ENCODE measurements around the gene PKHD1.
"Not testable (repeated sequence)": the region's sequence is repeated elsewhere in the genome, so short reads cannot be mapped to it uniquely, and the experiment has no call there.

The PKHD1 gene

DNA sequence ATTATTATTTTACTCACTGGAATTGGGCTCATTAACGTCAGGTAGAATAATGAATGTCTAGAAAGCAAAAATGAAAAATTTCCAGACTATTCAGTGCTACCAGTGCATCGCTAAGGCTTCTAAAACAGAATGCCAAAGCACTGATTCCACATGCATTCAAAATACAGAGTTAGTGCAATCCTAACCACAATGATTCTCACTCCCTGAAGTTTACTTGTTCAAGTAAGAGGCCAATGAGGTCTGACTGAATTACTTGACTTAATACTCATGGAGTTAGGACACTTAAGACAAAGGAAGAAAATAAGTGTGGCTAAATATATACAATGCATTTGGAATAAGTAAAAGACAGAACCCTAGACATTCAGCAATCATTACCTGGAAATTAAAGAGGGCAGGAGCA lies 220.5 kb downstream of the PKHD1 start:
- H3K4me3 ChIP-seq (ENCODE audit: low read length), result no peak overlapping the region
- H3K9me3 ChIP-seq (ENCODE audit: control insufficient read depth, low read depth, low read length), result no peaks in the 10 kb centered on the region
- H3K27me3 ChIP-seq (ENCODE audit: control insufficient read depth, insufficient read depth, low read length), result no peaks in the 10 kb centered on the region
- H3K36me3 ChIP-seq (ENCODE audit: control insufficient read depth, low read depth, low read length), result no peaks in the 10 kb centered on the region
- peaks cover 12% of the 10 kb centered on the region for H3K4me1 ChIP-seq (ENCODE audit: control insufficient read depth, low read depth, low read length)
- H3K27ac ChIP-seq (ENCODE audit: low read length), result no peak overlapping the region
- H3K9ac ChIP-seq (ENCODE audit: low read length), result no peak overlapping the region

DNA sequence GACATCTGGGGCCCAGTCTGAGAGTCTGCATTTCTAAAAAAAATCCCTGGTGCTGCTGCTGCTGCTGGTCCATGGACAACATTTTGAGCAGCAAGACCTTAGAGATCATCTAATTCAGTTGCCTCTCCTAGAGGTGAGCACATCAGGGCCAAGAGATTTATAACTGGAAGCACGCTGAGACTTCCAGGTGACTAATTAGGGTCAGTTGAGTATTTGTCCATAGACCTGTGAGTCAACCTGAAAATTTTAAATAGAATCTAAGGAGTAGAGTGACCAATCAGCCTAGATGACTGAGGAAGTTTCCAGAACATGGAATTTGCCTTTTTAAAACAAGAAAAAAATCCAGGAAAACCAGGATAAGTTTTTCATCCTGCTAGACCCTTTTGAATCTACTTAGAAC lies 221.4 kb downstream of the PKHD1 start:
- Histone ChIP-seq H3K9me3 (ENCODE audit: control insufficient read depth, low read depth, low read length) (no peaks in the 10 kb centered on the region), H3K9ac (ENCODE audit: low read length) (no peak overlapping the region), H3K27me3 (ENCODE audit: control insufficient read depth, insufficient read depth, low read length) (no peaks in the 10 kb centered on the region), H3K27ac (ENCODE audit: low read length) (no peak overlapping the region), H3K4me3 (ENCODE audit: low read length) (no peak overlapping the region), H3K36me3 (ENCODE audit: control insufficient read depth, low read depth, low read length) (no peaks in the 10 kb centered on the region), H3K4me1 (ENCODE audit: control insufficient read depth, low read depth, low read length) (peaks cover 12% of the 10 kb centered on the region)

GRCh38 chr6:51865176-51865575 lies 222.2 kb downstream of the PKHD1 start:
- H3K27me3 ChIP-seq (ENCODE audit: control insufficient read depth, insufficient read depth, low read length), result no peaks in the 10 kb centered on the region
- H3K9me3 ChIP-seq (ENCODE audit: control insufficient read depth, low read depth, low read length), result no peaks in the 10 kb centered on the region
- no peak overlapping the region for H3K27ac ChIP-seq (ENCODE audit: low read length)
- no peak overlapping the region for H3K9ac ChIP-seq (ENCODE audit: low read length)
- H3K4me1 ChIP-seq (ENCODE audit: control insufficient read depth, low read depth, low read length), result peaks cover 12% of the 10 kb centered on the region
- H3K36me3 ChIP-seq (ENCODE audit: control insufficient read depth, low read depth, low read length), result no peaks in the 10 kb centered on the region
- H3K4me3 ChIP-seq (ENCODE audit: low read length), result no peak overlapping the region

DNA sequence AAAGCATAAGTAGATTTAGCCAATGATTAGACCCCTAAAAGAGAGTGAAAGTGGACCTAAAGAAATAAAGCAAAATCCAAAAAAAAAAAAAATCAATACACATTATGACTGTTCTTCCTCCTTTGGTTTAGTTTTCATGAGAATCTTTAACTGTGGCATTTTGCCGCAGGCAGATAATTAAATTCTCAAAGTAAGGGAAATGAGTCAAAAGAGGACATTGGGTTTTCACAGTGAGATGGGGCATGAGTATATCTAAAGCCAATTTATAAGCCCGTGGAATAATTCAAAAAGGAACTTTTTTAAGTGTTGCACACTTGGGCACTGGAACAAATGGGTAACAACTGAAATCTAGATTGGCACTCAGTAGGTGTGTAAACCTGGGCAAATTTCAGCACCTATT lies 230.3 kb downstream of the PKHD1 start:
- Histone ChIP-seq H3K9ac (ENCODE audit: low read length) (no peak overlapping the region), H3K4me1 (ENCODE audit: control insufficient read depth, low read depth, low read length) (peaks cover 14% of the 10 kb centered on the region), H3K27me3 (ENCODE audit: control insufficient read depth, insufficient read depth, low read length) (no peaks in the 10 kb centered on the region), H3K9me3 (ENCODE audit: control insufficient read depth, low read depth, low read length) (no peaks in the 10 kb centered on the region), H3K4me3 (ENCODE audit: low read length) (no peak overlapping the region), H3K27ac (ENCODE audit: low read length) (no peak overlapping the region), H3K36me3 (ENCODE audit: control insufficient read depth, low read depth, low read length) (no peaks in the 10 kb centered on the region)

DNA sequence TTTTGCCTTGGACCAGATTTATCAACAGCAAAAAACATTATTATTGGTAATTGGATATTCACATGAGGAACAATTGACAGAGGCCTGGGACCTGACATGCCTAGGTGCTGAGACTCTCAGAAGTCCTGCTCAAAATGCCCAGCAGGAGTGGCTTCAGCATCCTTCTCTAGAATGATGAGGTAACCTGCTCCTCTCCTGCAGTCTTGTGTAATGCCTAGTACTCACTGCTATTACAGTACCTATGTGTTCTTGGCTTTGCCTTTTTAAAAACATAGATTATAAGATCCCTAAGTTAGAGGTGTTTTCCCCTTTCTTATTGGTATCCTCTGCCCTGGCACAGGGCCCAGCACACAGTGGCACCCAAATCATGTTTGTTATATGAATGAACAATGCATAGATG lies 230.9 kb downstream of the PKHD1 start:
- Histone ChIP-seq H3K4me3 (ENCODE audit: low read length) (no peak overlapping the region), H3K27me3 (ENCODE audit: control insufficient read depth, insufficient read depth, low read length) (no peaks in the 10 kb centered on the region), H3K9ac (ENCODE audit: low read length) (no peak overlapping the region), H3K9me3 (ENCODE audit: control insufficient read depth, low read depth, low read length) (no peaks in the 10 kb centered on the region), H3K4me1 (ENCODE audit: control insufficient read depth, low read depth, low read length) (peaks cover 14% of the 10 kb centered on the region), H3K27ac (ENCODE audit: low read length) (no peak overlapping the region), H3K36me3 (ENCODE audit: control insufficient read depth, low read depth, low read length) (no peaks in the 10 kb centered on the region)

GRCh38 chr6:51855310-51856082 lies 231.9 kb downstream of the PKHD1 start:
- Histone ChIP-seq H3K27ac (ENCODE audit: low read length) (no peak overlapping the region), H3K27me3 (ENCODE audit: control insufficient read depth, insufficient read depth, low read length) (no peaks in the 10 kb centered on the region), H3K9ac (ENCODE audit: low read length) (no peak overlapping the region), H3K9me3 (ENCODE audit: control insufficient read depth, low read depth, low read length) (no peaks in the 10 kb centered on the region), H3K36me3 (ENCODE audit: control insufficient read depth, low read depth, low read length) (no peaks in the 10 kb centered on the region), H3K4me1 (ENCODE audit: control insufficient read depth, low read depth, low read length) (peaks cover 14% of the 10 kb centered on the region), H3K4me3 (ENCODE audit: low read length) (no peak overlapping the region)

DNA sequence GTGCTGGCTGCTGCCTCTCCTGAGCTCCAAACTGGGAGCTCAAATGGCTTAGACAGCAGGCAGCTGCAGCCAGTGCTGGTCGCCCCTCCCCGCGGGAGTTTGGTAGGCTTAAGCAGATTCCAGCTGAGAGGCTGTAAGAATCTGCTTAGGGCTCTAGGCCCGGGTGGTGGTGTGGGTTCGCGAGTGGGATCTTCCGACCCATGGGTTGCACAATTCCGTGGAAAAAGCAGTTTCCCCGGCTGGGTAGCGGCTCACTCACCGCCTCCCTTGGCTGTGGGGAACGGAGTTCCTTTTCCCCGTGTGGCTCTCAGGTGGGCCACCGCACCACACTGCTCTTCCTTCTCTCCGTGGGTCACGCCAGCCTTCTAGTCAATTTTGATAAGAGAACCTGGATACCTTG lies 232.5 kb downstream of the PKHD1 start:
- no peak overlapping the region for H3K27ac ChIP-seq (ENCODE audit: low read length)
- H3K36me3 ChIP-seq (ENCODE audit: control insufficient read depth, low read depth, low read length), result no peaks in the 10 kb centered on the region
- H3K4me1 ChIP-seq (ENCODE audit: control insufficient read depth, low read depth, low read length), result peaks cover 14% of the 10 kb centered on the region
- H3K9me3 ChIP-seq (ENCODE audit: control insufficient read depth, low read depth, low read length), result no peaks in the 10 kb centered on the region
- no peak overlapping the region for H3K9ac ChIP-seq (ENCODE audit: low read length)
- H3K4me3 ChIP-seq (ENCODE audit: low read length), result no peak overlapping the region
- no peaks in the 10 kb centered on the region for H3K27me3 ChIP-seq (ENCODE audit: control insufficient read depth, insufficient read depth, low read length)

DNA sequence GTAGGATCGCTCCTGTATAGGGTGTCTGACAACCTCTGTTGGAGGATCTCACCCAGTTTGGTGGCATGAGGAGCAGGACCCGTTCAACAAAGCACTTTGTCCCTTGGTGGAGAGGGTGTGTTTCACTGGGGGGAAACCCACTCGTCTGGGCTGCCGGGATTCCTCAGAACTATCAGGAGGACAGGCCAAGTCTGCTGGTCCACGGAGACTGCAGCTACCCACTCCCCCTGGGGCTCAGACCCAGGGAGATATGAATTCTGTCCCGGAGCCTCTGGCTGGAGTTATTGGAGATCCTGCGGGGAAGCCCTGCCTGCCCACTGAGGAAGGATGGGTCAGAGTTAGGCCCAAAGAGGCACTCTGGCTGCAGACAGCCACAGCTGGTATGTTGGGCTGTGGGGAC lies 233.1 kb downstream of the PKHD1 start:
- no peak overlapping the region for H3K9ac ChIP-seq (ENCODE audit: low read length)
- H3K27ac ChIP-seq (ENCODE audit: low read length), result no peak overlapping the region
- H3K36me3 ChIP-seq (ENCODE audit: control insufficient read depth, low read depth, low read length), result no peaks in the 10 kb centered on the region
- no peaks in the 10 kb centered on the region for H3K27me3 ChIP-seq (ENCODE audit: control insufficient read depth, insufficient read depth, low read length)
- H3K4me1 ChIP-seq (ENCODE audit: control insufficient read depth, low read depth, low read length), result peaks cover 14% of the 10 kb centered on the region
- no peaks in the 10 kb centered on the region for H3K9me3 ChIP-seq (ENCODE audit: control insufficient read depth, low read depth, low read length)
- H3K4me3 ChIP-seq (ENCODE audit: low read length), result no peak overlapping the region

- H3K9me3 ChIP-seq (ENCODE audit: control insufficient read depth, low read depth, low read length); H3K4me3 ChIP-seq (ENCODE audit: low read length); H3K27me3 ChIP-seq (ENCODE audit: control insufficient read depth, insufficient read depth, low read length); H3K36me3 ChIP-seq (ENCODE audit: control insufficient read depth, low read depth, low read length); H3K27ac ChIP-seq (ENCODE audit: low read length); H3K9ac ChIP-seq (ENCODE audit: low read length): not testable (repeated sequence)
- peaks cover 14% of the 10 kb centered on the region for H3K4me1 ChIP-seq (ENCODE audit: control insufficient read depth, low read depth, low read length)
These were observed 234.3 kb downstream of the PKHD1 start for GRCh38 chr6:51853109-51853508.

DNA sequence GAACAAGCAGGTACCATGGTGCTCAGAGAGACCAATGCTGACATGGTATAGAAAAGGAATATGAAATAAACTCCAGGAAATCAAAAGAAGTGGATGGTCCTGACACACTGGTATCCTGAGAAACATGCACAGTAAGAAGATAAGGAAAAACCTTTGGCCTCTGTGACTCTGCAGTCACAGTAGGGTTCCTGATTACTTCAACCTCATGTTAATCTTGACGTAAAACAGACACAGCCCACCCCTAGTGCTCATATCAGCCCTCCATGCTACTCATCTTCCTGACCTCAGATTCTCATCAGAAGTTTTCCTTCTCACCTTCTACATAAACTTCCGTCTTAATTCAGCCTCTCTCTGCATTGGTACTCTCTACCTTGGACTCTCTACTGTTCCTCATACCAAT lies 240.9 kb downstream of the PKHD1 start:
- no peak overlapping the region for H3K4me3 ChIP-seq (ENCODE audit: low read length)
- no peaks in the 10 kb centered on the region for H3K9me3 ChIP-seq (ENCODE audit: control insufficient read depth, low read depth, low read length)
- H3K36me3 ChIP-seq (ENCODE audit: control insufficient read depth, low read depth, low read length), result no peaks in the 10 kb centered on the region
- H3K4me1 ChIP-seq (ENCODE audit: control insufficient read depth, low read depth, low read length), result peaks cover 25% of the 10 kb centered on the region
- no peak overlapping the region for H3K27ac ChIP-seq (ENCODE audit: low read length)
- H3K9ac ChIP-seq (ENCODE audit: low read length), result no peak overlapping the region
- no peaks in the 10 kb centered on the region for H3K27me3 ChIP-seq (ENCODE audit: control insufficient read depth, insufficient read depth, low read length)

DNA sequence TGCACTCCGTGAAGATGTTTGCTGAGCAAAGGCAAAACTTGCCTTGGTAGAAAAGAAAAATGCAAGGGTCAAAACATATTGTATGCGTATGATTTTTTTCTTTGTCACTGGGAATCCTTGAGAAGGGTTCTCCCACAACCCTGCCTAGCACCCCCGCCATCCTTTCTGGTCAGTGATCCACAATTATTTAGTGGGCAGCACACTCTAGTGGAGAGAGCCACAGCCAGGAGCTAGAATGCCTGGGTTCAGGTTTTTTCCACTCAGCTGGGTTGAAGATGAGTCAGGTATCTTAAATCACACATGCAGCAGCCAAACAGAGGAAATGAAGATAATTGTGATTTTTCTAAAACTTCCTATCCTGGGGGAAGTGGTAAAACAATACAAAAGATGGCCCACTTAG lies 243.1 kb downstream of the PKHD1 start:
- H3K4me3 ChIP-seq (ENCODE audit: low read length), result no peak overlapping the region

GRCh38 chr6:51843456-51844056 lies 243.9 kb downstream of the PKHD1 start:
- Histone ChIP-seq H3K4me3 (ENCODE audit: low read length) (no peak overlapping the region), H3K27me3 (ENCODE audit: control insufficient read depth, insufficient read depth, low read length) (no peaks in the 10 kb centered on the region), H3K36me3 (ENCODE audit: control insufficient read depth, low read depth, low read length) (no peaks in the 10 kb centered on the region), H3K9me3 (ENCODE audit: control insufficient read depth, low read depth, low read length) (no peaks in the 10 kb centered on the region), H3K27ac (ENCODE audit: low read length) (no peak overlapping the region), H3K9ac (ENCODE audit: low read length) (no peak overlapping the region), H3K4me1 (ENCODE audit: control insufficient read depth, low read depth, low read length) (peaks cover 29% of the 10 kb centered on the region)

More for the DNA sequence above, 243.1 kb downstream of the PKHD1 start:
- no peaks in the 10 kb centered on the region for H3K9me3 ChIP-seq (ENCODE audit: control insufficient read depth, low read depth, low read length)
- H3K36me3 ChIP-seq (ENCODE audit: control insufficient read depth, low read depth, low read length), result no peaks in the 10 kb centered on the region
- H3K27me3 ChIP-seq (ENCODE audit: control insufficient read depth, insufficient read depth, low read length), result no peaks in the 10 kb centered on the region
- peaks cover 29% of the 10 kb centered on the region for H3K4me1 ChIP-seq (ENCODE audit: control insufficient read depth, low read depth, low read length)
- no peak overlapping the region for H3K27ac ChIP-seq (ENCODE audit: low read length)
- no peak overlapping the region for H3K9ac ChIP-seq (ENCODE audit: low read length)

Measured in iPS-18a (cell line).